Tibial artery (tissue), 4 donors: ENCODE data around the gene ANGPT4.

ENCODE experiments used
- DNase-seq, 2 donors: peaks; one replicate each; pipeline ENCODE4 v3.0.0-alpha.2; 2019
- H3K27ac ChIP-seq, 2 donors: fragments of 200-600 bp; sonication (generic) in 1 of 2; 1 replicate in 1 of 2; 2 replicates in 1 of 2; pipeline ENCODE4 v1.5.1; 2018 to 2019; ENCODE audit warnings: mild to moderate bottlenecking in 1 of 2
- H3K27me3 ChIP-seq, 2 donors: fragments of 200-600 bp; sonication (generic) in 1 of 2; one replicate each; pipeline versions ENCODE4 v1.5.1 to v1.6.0; 2016 to 2019
- H3K36me3 ChIP-seq, 3 donors: fragments of 200-600 bp; sonication (generic) in 2 of 3; one replicate each; pipeline ENCODE4 v1.5.1; 2016 to 2019; ENCODE audit warnings: mild to moderate bottlenecking in 2 of 3
- H3K4me1 ChIP-seq, 4 donors: fragments of 200-600 bp; sonication (generic) in 2 of 4; 1 replicate in 3 of 4; 2 replicates in 1 of 4; pipeline ENCODE4 v1.5.1; 2016 to 2019
- H3K4me3 ChIP-seq, 2 donors: fragments of 200-600 bp; sonication (generic) in 1 of 2; 1 replicate in 1 of 2; 2 replicates in 1 of 2; pipeline ENCODE4 v1.5.1; 2018 to 2019; ENCODE audit warnings: mild to moderate bottlenecking in 2 of 2
- H3K9me3 ChIP-seq, 3 donors: fragments of 200-600 bp; sonication (generic) in 1 of 3; one replicate each; pipeline ENCODE4 v1.5.1; 2016 to 2019
- CTCF ChIP-seq, 2 experiments: fragments of 200-600 bp in 1 of 2; fragments of 450-650 bp in 1 of 2; IDR thresholded peaks; one replicate each; pipeline ENCODE4 v1.5.1; 2017 to 2019; ENCODE audit warnings: antibody characterized with exemption in 2 of 2, mild to moderate bottlenecking in 1 of 2, moderate library complexity in 1 of 2
- intact Hi-C: fragments of 100-400 bp; cut with DNase I; formaldehyde crosslinking; loops from one replicate; pipeline ENCODE4 v1.15.0; 2023; ENCODE audit warnings: low total_unique reads

ANGPT4 gene

GRCh38 chr20:865440-865839, 50.7 kb downstream of the ANGPT4 start:
- no peaks in the 10 kb centered on the region for H3K9me3 ChIP-seq
- intact Hi-C loops = no loop called here
- TF ChIP-seq CTCF (IDR thresholded peaks at IDR 0.05) = no peak
- H3K4me1 ChIP-seq = no peaks in the 10 kb centered on the region
- no peak for DNase-seq
- H3K27me3 ChIP-seq = peaks cover 0 to 9% of the 10 kb centered on the region in 2 donors
- no peak overlapping the region for H3K4me3 ChIP-seq
- no peaks in the 10 kb centered on the region for H3K36me3 ChIP-seq
- no peak overlapping the region for H3K27ac ChIP-seq

GRCh38 chr20:860891-861290, 55.2 kb downstream of the ANGPT4 start:
- Histone ChIP-seq H3K27me3 (peaks cover 0 to 2% of the 10 kb centered on the region in 2 donors), H3K9me3 (no peaks in the 10 kb centered on the region), H3K36me3 (no peaks in the 10 kb centered on the region), H3K4me1 (peaks cover 0 to 8% (median 3%) of the 10 kb centered on the region in 4 donors), H3K4me3 (no peak overlapping the region), H3K27ac (no peak overlapping the region)
- DNase-seq = no peak
- TF ChIP-seq CTCF (IDR thresholded peaks at IDR 0.05) = no peak
- intact Hi-C loops = no loop called here

- no peak for TF ChIP-seq CTCF (IDR thresholded peaks at IDR 0.05)
- H3K9me3 ChIP-seq = no peaks in the 10 kb centered on the region
- intact Hi-C loops = no loop called here
- H3K36me3 ChIP-seq = no peaks in the 10 kb centered on the region
- H3K27me3 ChIP-seq = no peaks in the 10 kb centered on the region
- DNase-seq = no peak
- no peak overlapping the region for H3K4me3 ChIP-seq
- no peak overlapping the region for H3K27ac ChIP-seq
- peaks cover 0 to 17% (median 6%) of the 10 kb centered on the region in 4 donors for H3K4me1 ChIP-seq
Observed at GRCh38 chr20:859751-860231, 56.3 kb downstream of the ANGPT4 start.

- DNase-seq = no peak
- no peaks in the 10 kb centered on the region for H3K36me3 ChIP-seq
- H3K4me1 ChIP-seq = peaks cover 0 to 17% (median 6%) of the 10 kb centered on the region in 4 donors
- TF ChIP-seq CTCF (IDR thresholded peaks at IDR 0.05) = no peak
- H3K9me3 ChIP-seq = no peaks in the 10 kb centered on the region
- H3K27ac ChIP-seq = no peak overlapping the region
- no peak overlapping the region for H3K4me3 ChIP-seq
- intact Hi-C loops = no loop called here
- no peaks in the 10 kb centered on the region for H3K27me3 ChIP-seq
Observed at GRCh38 chr20:858011-858410, 58.1 kb downstream of the ANGPT4 start.

GRCh38 chr20:856361-856775, 59.8 kb downstream of the ANGPT4 start:
- DNase-seq = no peak
- no peaks in the 10 kb centered on the region for H3K36me3 ChIP-seq
- H3K4me3 ChIP-seq = no peak overlapping the region
- no peaks in the 10 kb centered on the region for H3K9me3 ChIP-seq
- peak overlapping the region in 1 of 2 donors; percentile 8 for H3K27ac ChIP-seq
- no peaks in the 10 kb centered on the region for H3K27me3 ChIP-seq
- intact Hi-C loops = no loop called here
- peaks cover 0 to 17% (median 6%) of the 10 kb centered on the region in 4 donors for H3K4me1 ChIP-seq
- TF ChIP-seq CTCF (IDR thresholded peaks at IDR 0.05) = no peak
